Measurements from ENCODE around the gene FAM107B. TPM values are rescaled to one million over a fixed set of nuclear protein-coding genes. Genes with fewer than 3 reads are reported as not detected.
"Not testable (repeated sequence)": the region's sequence is repeated elsewhere in the genome, so short reads cannot be mapped to it uniquely, and the experiment has no call there.

Gene FAM107B
- total RNA-seq, 1 experiment from 2014 or later = 12.6 TPM

DNA sequence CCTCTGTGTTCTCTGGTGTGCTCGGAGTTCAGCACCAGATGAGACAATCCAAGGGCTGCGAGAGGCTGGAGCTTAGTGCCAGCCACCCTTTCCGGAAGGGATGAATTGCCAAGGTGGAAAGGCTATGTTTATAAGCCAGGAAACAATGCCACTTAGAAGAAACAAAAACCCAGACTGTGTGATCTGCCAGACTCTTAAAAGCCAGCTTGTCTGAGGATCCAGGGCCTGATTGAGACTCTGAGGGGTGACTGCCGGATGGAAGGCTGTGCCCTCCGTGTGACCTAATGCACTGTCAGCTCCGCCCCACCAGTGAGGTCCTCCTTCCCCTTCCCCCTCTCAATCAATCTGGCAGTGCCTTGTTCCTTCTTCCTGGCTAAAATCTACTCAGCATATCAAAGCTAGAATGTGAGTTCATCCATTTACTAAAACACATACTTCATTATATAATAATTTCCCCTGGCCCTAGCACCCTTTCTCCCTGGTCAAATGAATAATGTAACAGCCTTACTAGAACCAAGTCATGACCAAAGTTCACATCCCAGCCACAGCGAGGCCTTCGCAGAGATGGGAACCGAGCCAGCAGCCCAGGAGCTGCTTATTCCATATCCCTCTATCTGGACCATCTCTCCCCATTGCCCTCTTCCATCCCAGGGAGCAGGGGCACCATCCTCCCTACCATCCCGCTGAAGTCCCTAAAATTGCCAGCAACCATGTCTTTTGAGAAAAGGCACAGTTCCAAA, 25.5 kb downstream of the FAM107B start:
- in situ Hi-C loops (cut with HindIII; ENCODE audit: low pct_unique_long_range_greater_than_20kb, low sequenced_read_pairs) = no loop called here
- no peak for DNase-seq (ENCODE audit: low read depth, low spot score)

DNA sequence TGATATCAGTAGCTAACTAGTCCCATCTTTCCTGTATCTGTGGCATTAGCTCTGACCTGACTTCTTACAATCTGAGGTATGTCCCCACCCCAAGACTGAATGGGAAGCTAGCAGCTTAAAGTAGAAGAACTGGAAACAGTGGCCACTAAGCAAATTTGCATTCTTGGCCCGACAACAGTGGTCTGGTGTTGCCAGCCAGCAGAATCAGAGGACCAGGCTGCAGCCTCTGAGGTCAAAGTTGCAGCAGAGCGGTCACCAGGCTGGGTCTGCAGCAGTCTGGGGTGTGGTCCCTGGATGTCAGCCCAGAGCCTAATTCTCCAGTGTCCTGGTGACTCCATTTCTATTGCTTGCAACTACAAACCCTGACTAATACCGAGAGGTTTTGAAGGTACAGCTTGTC, 26.3 kb downstream of the FAM107B start:
- in situ Hi-C loops (cut with HindIII; ENCODE audit: low pct_unique_long_range_greater_than_20kb, low sequenced_read_pairs) = no loop called here
- no peak for DNase-seq (ENCODE audit: low read depth, low spot score)

DNA sequence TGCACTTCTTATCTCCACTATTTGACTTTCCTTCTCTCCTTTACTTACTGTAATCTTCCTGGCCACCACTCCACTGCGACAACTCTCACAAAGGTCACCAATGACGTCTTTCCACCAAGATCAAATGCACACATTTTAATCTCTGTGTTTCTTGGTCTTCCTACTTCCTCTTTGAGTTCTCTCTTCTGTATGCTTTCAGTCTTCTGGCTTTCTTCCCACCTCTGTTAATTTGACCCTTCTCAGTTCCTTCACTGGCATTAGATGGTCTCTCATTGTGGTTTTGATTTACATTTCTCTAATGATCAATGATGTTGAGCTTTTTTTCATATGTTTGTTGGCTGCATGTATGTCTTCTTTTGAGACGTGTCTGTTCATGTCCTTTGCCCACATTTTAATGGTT, 31.9 kb downstream of the FAM107B start:
- in situ Hi-C loops (cut with HindIII; ENCODE audit: low pct_unique_long_range_greater_than_20kb, low sequenced_read_pairs) = no loop called here
- DNase-seq (ENCODE audit: low read depth, low spot score) = peak; percentile 82

DNA sequence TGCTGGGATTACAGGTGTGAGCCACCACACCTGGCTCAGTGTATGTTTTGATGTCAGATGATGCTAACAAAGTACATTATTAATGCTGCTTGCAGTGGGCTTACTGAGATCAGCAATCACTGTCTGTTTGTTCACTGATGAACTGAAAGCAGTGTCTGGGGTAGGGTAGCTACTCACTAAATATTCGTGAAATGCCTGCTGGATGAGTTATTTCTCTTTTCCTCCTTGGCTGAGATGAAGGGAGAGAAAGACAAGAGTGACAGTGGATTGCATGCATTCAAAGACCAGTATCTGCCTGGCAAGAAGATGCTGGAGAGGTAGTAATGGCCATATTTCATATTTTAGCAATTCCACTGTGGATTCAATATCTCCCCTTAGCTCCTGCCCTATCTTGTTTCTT, 32.3 kb downstream of the FAM107B start:
- in situ Hi-C loops (cut with HindIII; ENCODE audit: low pct_unique_long_range_greater_than_20kb, low sequenced_read_pairs) = no loop called here
- DNase-seq (ENCODE audit: low read depth, low spot score) = no peak

DNA sequence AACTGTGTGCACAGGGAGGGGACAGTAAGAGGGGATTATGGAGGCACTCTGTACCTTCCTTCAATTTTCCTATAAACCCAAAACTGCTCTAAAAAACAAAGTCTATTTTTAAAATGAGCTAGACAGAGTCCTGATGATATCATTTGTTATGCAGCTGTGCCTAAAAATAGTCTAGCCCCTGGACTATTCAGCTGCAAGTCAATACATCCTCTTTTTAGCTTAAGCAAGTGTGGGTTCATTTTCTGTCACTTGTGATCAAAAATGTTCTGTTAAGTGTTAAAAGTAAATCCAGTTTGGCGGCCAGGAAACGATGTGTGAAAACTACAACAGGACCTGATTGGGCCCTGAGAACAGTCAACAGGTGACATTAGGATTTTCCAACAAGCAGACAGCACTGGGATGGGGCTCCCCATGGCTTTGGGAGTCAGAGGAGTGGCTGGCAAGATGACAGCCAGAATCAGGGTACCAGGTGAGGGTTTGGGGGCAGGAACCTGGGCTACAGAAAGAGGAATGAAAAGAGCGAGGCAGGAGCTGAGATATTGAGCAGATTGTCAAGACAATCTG, 33.9 kb downstream of the FAM107B start:
- in situ Hi-C loops (cut with HindIII; ENCODE audit: low pct_unique_long_range_greater_than_20kb, low sequenced_read_pairs) = no loop called here
- no peak for DNase-seq (ENCODE audit: low read depth, low spot score)

DNA sequence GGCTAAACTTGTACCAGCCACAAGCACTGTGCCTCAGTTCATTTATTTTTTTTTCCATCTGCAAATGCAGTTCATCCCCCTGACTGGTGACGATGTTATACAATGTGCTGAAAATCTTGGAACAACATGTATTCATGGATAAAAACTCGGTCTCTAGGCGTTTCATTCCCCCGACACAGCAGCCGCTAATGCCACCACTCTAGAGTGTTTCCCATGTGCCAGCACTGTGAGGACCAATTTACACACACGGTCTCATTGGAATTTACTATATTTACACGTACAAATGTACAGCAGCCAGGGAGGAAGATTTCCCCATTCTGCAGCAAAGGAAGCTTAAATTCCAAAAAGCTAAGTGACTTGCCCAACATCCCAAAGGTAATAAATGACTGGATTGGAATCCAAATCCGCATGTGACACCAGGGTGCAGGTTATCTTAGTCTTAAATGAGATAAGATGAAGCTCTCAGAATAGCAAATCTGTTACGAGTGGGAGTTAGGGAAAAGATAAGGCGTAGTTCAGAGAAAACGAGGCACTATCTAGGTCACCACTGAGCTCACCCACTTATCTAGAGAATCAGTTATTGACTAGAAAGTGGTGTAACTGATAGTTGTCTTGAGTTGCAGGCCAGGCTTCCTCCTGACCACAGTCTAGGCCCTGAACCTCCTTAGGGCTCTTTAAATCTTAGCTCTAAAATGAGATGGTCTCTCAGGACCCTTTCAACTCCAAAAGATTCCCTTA, 36.7 kb downstream of the FAM107B start:
- in situ Hi-C loops (cut with HindIII; ENCODE audit: low pct_unique_long_range_greater_than_20kb, low sequenced_read_pairs) = no loop called here
- no peak for DNase-seq (ENCODE audit: low read depth, low spot score)

DNA sequence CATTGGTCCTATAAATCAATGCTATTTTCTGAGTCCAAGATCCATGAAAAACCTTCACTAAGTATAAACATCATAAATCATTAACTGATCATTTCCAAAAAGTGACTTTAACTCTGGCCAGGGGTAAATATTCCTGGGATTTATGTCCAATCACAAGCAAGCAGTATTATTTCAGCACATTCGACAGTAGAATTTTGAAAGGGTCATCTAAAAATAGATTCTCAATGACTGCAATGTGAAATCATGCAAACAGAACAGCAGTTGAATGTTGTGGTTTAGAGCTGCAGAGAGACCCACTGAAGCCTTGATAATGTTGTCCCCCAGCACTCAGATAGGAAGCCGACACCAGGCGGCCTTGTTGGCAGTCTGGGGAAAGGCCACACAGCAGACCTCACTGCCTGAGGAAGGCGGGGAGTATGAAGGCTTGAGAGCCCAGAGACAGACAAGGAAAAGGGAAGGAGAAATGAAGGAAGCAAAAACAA, 38.1 kb downstream of the FAM107B start:
- DNase-seq (ENCODE audit: low read depth, low spot score) = peak; percentile 25
- in situ Hi-C loops (cut with HindIII; ENCODE audit: low pct_unique_long_range_greater_than_20kb, low sequenced_read_pairs) = no loop called here

DNA sequence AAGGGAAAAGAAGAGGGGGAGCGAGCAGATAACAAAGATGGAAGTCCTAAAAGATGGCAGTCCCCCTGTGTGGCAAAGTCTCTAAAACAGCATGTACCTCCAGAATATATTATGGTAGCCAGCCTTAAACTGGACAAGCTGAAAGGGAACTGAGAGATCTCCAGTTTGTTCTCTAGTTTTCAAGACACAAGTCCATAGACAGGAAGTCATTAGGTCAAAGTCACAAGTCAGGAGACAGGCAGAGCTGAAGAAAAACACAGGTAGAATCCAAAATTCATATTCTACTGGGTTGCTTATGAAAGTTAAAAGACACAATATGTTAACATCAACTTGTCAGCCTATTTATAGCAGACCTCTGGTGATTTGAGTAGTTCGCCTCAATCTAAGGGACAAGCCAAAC, 38.7 kb downstream of the FAM107B start:
- in situ Hi-C loops (cut with HindIII; ENCODE audit: low pct_unique_long_range_greater_than_20kb, low sequenced_read_pairs) = no loop called here
- DNase-seq (ENCODE audit: low read depth, low spot score) = no peak

DNA sequence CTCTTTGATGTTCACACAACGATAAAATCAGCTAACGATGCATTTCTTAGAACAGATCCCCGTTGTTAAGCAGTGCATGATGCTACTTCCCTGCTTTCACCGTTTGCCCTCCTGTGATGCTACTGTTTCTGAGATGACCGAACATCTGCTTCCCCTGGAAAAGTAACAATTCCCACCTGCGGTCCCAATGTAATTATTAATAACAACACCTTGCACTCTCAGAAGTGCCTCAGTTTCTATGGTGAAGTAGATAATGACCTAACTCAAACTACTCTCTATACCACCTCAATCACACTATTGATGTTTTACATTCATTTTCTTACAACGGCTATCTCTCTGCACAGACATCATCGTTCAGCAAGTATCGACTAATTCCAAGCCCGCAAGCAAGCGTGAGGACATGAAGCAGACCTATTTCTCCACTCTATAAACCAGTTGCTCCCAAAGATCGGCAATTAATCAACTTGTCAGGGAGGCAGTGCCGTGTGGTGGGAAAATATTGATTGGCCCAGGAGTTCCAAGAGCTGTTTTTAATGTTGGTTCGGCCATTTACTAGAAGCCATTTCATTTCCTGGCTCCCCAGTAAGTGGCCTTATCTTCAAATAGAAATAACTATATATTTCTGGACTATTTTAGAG, 42.7 kb downstream of the FAM107B start:
- no peak for DNase-seq (ENCODE audit: low read depth, low spot score)
- in situ Hi-C loops (cut with HindIII; ENCODE audit: low pct_unique_long_range_greater_than_20kb, low sequenced_read_pairs) = no loop called here

DNA sequence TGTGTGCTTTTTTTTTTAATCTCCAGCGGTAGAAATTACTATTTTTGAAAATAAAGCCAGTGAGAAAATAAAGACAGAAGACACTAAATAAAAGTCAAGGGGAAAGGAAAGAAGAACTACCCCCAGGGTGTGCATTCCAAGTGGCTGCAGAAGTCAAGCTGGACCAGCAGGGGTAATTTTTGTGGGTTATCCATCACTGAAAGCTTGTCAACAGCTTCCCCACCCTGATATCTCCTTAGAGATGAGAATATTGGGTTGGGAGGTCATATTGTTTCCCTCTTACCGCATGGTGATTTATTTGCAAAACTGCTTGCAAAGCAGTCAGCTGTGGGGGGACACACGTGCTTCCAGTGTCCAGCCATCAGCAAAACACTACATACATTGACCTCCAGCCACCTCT, 46.4 kb downstream of the FAM107B start:
- in situ Hi-C loops (cut with HindIII; ENCODE audit: low pct_unique_long_range_greater_than_20kb, low sequenced_read_pairs) = no loop called here
- DNase-seq (ENCODE audit: low read depth, low spot score) = no peak

DNA sequence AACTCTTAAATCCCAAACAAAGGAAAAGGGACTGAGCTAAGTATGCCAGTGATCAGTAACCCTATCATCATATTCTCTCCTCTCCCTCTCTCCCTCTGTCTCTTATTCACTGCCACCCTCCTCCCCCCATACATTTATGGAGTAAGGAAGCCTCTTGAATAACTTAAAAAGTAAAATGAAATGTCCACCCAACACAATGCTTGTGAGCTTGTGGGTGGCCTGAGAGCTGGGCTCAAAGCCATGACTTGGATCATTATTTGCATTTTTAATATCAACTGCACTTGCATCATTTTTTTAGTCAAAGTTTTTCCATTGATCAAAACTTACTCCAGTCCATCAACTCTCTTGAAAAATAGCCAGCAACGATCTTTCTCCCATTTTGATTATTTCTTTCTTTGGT, 46.8 kb downstream of the FAM107B start:
- no peak for DNase-seq (ENCODE audit: low read depth, low spot score)
- in situ Hi-C loops (cut with HindIII; ENCODE audit: low pct_unique_long_range_greater_than_20kb, low sequenced_read_pairs) = no loop called here

DNA sequence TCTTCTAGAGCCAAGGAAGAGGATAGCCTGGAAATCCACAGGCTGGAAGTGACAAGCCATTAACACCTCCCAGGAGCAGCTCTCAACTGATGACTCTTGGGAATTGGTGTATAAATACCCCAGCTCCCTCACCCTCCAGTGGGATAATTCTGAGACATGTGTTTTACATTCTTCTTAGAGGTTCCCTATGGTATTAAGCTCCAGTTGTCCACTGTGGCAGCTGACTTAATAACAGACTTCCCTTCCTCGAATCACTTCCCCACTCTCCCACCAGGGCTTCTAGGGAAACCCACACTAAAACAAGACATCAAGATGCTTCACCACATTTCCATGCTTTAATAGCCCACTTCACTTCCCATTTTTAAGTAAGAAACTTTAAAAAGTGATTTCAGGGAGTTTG, 47.2 kb downstream of the FAM107B start:
- in situ Hi-C loops (cut with HindIII; ENCODE audit: low pct_unique_long_range_greater_than_20kb, low sequenced_read_pairs) = no loop called here
- DNase-seq (ENCODE audit: low read depth, low spot score) = no peak

DNA sequence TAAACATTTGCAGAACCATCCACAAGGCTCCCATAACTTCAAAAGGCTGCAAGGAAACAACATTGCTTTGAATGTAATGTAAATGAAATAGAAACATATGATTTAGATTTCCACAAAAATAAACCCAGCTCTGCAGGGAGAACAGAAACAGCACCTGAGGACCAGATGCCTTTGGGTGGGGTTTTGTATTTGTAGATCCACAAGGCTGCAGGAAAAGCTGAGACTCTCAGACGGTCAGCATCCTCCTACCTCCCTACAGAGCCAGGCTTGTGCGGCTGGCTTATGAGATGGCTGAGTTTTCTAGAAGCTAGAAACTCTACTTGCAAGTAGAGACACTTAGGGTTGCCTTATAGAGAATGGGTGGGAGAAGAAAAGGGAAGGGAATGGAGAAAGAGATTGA, 49.8 kb downstream of the FAM107B start:
- in situ Hi-C loops (cut with HindIII; ENCODE audit: low pct_unique_long_range_greater_than_20kb, low sequenced_read_pairs) = no loop called here
- DNase-seq (ENCODE audit: low read depth, low spot score) = no peak

DNA sequence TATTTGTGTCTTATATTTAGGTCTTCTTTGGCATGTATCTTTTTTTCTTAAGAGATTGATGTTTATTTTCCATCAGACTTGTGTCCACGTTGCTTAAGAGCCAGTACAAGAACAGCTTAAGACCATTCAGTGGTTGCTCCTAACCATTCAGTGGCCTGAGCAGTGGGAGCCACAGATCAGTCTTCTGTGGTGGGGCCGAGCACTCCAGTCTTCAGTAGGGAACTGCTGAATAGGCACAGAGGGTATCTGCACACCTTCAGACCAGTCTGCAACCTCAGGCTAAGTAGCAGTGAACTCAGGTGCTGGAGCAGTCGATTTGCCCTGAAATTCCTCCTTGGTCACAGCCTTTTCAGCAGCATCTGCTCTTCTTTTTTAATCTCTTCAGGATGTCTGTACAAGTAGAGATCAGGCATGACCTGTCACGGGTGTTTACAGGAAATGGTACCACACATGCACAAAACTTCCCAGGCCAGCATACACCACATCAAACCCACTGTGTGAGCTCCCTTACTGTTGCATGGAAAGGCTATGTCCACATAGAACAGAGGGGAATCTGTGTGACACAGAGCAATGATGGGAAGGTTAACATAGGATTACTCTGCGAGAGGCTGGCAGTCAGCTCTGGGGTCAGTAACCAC, 51.5 kb downstream of the FAM107B start:
- in situ Hi-C loops (cut with HindIII; ENCODE audit: low pct_unique_long_range_greater_than_20kb, low sequenced_read_pairs) = no loop called here
- no peak for DNase-seq (ENCODE audit: low read depth, low spot score)

DNA sequence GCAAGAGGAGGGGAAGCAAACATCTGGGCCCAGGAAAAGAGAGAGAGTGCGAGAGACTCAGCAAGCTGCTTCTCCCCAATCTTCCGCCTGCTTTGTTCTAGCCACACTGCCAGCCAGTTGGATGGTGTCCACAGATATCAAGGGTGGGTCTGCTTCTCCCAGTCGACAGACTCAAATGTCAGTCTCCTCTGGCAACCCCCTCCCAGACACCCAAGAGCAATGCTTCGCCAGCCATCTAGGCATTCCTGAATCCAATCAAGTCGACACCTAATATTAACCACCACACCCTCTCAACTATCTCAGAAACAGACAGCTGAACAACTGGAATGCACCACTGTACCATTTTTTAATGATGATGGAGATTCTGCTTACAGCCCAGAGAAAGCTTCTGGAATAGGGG, 57.1 kb downstream of the FAM107B start:
- no peak for DNase-seq (ENCODE audit: low read depth, low spot score)
- in situ Hi-C loops (cut with HindIII; ENCODE audit: low pct_unique_long_range_greater_than_20kb, low sequenced_read_pairs) = no loop called here

DNA sequence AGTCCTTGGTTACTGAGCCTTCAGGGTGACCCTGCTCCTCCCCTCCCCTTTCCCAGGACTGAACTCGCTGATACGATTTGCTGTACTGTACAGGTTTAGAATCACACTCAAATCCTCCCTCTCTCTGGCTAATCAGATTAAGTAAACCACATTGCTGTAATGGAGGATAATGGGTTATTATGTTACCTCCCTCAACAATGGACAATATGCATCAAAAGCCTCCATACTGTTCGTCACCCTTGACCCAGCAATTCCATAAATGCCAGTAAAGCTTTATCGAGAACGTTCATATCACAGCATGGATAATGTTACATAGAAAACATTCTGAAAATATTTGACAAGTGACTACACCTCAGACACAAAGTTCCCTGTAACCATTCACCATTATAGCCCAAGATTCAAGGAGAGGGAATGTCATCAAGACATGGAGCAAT, 61.7 kb downstream of the FAM107B start:
- in situ Hi-C loops (cut with HindIII; ENCODE audit: low pct_unique_long_range_greater_than_20kb, low sequenced_read_pairs) = no loop called here
- DNase-seq (ENCODE audit: low read depth, low spot score) = peak; percentile 33

DNA sequence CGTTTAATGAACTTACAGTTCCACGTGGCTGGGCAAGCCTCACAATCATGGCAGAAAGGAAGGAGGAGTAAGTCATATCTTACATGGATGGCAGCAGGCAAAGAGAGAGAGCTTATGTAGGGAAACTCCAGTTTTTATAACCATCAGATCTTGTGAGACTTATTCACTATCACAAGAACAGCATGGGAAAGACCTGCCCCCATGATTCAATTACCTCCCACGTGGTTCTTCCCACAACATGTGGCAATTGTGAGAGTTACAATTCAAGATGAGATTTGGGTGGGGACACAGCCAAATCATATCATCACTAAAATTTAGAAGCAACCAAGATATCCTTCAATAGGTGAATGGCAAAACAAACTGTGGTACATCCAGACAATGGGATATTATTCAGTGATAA, 65.4 kb downstream of the FAM107B start:
- DNase-seq (ENCODE audit: low read depth, low spot score) = peak; percentile 27
- in situ Hi-C loops (cut with HindIII; ENCODE audit: low pct_unique_long_range_greater_than_20kb, low sequenced_read_pairs) = not testable (repeated sequence)

DNA sequence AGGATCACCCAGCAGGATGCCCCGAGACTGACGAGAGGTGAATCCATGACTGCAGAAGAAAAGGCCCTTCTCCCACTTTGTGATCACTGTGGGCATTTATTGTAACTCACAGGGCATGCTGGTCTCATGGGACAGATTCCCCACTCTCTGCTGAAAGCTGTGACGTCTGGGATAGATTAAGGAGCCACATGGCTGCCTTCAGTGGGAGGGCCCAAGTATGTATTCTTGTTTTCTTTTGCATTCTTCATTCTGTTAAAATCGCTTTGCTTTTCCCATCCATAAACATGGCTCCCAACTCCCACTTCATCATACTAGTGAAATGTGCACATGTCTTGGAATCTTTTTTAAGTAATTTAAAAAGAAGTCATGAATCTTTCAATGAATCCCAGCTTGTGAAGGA, 67.2 kb downstream of the FAM107B start:
- in situ Hi-C loops (cut with HindIII; ENCODE audit: low pct_unique_long_range_greater_than_20kb, low sequenced_read_pairs) = no loop called here
- DNase-seq (ENCODE audit: low read depth, low spot score) = peak; percentile 55

All from SK-MEL-5 (cell line).